Liver (tissue), 3 donors: ENCODE measurements around the gene EIF4G3.

Experiments used
- EGR1 ChIP-seq, 2 donors: IDR thresholded peaks; 2 replicates each; pipeline ENCODE4 v1.6.1; 2016 to 2018; ENCODE audit warnings: antibody characterized with exemption in 2 of 2, low read depth in 2 of 2
- FOXA1 ChIP-seq: IDR thresholded peaks from 2 replicates; pipeline ENCODE4 v1.6.1; 2016; ENCODE audit warnings: antibody characterized with exemption
- GABPA ChIP-seq, 2 donors: IDR thresholded peaks in 1 of 2; conservative IDR thresholded peaks in 1 of 2; 2 replicates each; pipeline ENCODE4 v1.6.1; 2016; ENCODE audit warnings: antibody characterized with exemption in 2 of 2, mild to moderate bottlenecking in 1 of 2, moderate library complexity in 1 of 2
- HNF4A ChIP-seq, 2 donors: conservative IDR thresholded peaks; 2 replicates each; pipeline ENCODE4 v1.6.1; 2016; ENCODE audit warnings: antibody characterized with exemption in 2 of 2, mild to moderate bottlenecking in 2 of 2
- JUND ChIP-seq, 2 donors: IDR thresholded peaks; 2 replicates each; pipeline ENCODE4 v1.6.1; 2016; ENCODE audit warnings: antibody characterized with exemption in 2 of 2
- REST ChIP-seq: IDR thresholded peaks from 2 replicates; pipeline ENCODE4 v1.6.1; 2016; ENCODE audit warnings: antibody characterized with exemption, mild to moderate bottlenecking
- RXRA ChIP-seq, 2 donors: IDR thresholded peaks; 2 replicates each; pipeline ENCODE4 v1.6.1; 2017 to 2018; ENCODE audit warnings: antibody characterized with exemption in 2 of 2, mild to moderate bottlenecking in 1 of 2
- SP1 ChIP-seq: IDR thresholded peaks from 2 replicates; pipeline ENCODE4 v1.6.1; 2018; ENCODE audit warnings: antibody characterized with exemption, mild to moderate bottlenecking
- TAF1 ChIP-seq: conservative IDR thresholded peaks from 2 replicates; pipeline ENCODE4 v1.6.1; 2016; ENCODE audit warnings: antibody characterized with exemption, mild to moderate bottlenecking
- YY1 ChIP-seq: IDR thresholded peaks from 2 replicates; pipeline ENCODE4 v1.6.1; 2016; ENCODE audit warnings: antibody characterized with exemption, mild to moderate bottlenecking
- ZBTB33 ChIP-seq: IDR thresholded peaks from 2 replicates; pipeline ENCODE4 v1.6.1; 2016; ENCODE audit warnings: antibody characterized with exemption
- TF ChIP-seq, protein P1 (sequence below): fragments of 150-350 bp; IDR thresholded peaks from 2 replicates; pipeline ENCODE4 v1.5.1; 2017; ENCODE audit warnings: improper control_type of control experiment, low read depth, low read length; ENCODE audit not compliant: missing input control
- TF ChIP-seq, protein P2 (sequence below): IDR thresholded peaks from 2 replicates; pipeline ENCODE4 v1.6.1; 2016; ENCODE audit warnings: antibody characterized with exemption
- donor health status: healthy.
- donor health status: healthy.

GRCh38 chr1:21182181-21182731 is 5.6 kb upstream of the EIF4G3 start:
- TF ChIP-seq GABPA (IDR thresholded peaks at IDR 0.05 in 1 of 2, conservative IDR thresholded peaks at IDR 0.05 in 1 of 2) = no peak
- TF ChIP-seq, protein P1, sequence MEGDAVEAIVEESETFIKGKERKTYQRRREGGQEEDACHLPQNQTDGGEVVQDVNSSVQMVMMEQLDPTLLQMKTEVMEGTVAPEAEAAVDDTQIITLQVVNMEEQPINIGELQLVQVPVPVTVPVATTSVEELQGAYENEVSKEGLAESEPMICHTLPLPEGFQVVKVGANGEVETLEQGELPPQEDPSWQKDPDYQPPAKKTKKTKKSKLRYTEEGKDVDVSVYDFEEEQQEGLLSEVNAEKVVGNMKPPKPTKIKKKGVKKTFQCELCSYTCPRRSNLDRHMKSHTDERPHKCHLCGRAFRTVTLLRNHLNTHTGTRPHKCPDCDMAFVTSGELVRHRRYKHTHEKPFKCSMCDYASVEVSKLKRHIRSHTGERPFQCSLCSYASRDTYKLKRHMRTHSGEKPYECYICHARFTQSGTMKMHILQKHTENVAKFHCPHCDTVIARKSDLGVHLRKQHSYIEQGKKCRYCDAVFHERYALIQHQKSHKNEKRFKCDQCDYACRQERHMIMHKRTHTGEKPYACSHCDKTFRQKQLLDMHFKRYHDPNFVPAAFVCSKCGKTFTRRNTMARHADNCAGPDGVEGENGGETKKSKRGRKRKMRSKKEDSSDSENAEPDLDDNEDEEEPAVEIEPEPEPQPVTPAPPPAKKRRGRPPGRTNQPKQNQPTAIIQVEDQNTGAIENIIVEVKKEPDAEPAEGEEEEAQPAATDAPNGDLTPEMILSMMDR = no peak
- TF ChIP-seq YY1 = no peak
- TF ChIP-seq SP1 = no peak
- TF ChIP-seq RXRA (IDR thresholded peaks at IDR 0.05) = no peak
- no peak for TF ChIP-seq TAF1
- TF ChIP-seq ZBTB33 = no peak
- no peak for TF ChIP-seq REST
- TF ChIP-seq, protein P2, sequence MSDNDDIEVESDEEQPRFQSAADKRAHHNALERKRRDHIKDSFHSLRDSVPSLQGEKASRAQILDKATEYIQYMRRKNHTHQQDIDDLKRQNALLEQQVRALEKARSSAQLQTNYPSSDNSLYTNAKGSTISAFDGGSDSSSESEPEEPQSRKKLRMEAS = no peak
- no peak for TF ChIP-seq EGR1 (IDR thresholded peaks at IDR 0.05; ENCODE audit: low read depth in 2 of 2)
- TF ChIP-seq FOXA1 = no peak
- no peak for TF ChIP-seq JUND (IDR thresholded peaks at IDR 0.05)
- TF ChIP-seq HNF4A (conservative IDR thresholded peaks at IDR 0.05) = no peak
